Progenitor cell of endocrine pancreas (in vitro differentiated cells): Measurements from ENCODE around the gene LRRC8A. TPM values are rescaled to one million over a fixed set of nuclear protein-coding genes. Genes with fewer than 3 reads are reported as not detected.
A peak's percentile ranks its signal among the peaks of the same experiment; 100 is the strongest.
"Not testable (repeated sequence)": the region's sequence is repeated elsewhere in the genome, so short reads cannot be mapped to it uniquely, and the experiment has no call there.

Source experiments
- DNase-seq: peaks from one replicate; pipeline ENCODE4 v3.0.0; 2021; ENCODE audit warnings: low spot score; ENCODE audit not compliant: unreplicated experiment
- H3K27ac Mint-ChIP-seq: 2 replicates; pipeline ENCODE4 v1.8.0; 2021; ENCODE audit warnings: mild to moderate bottlenecking, moderate library complexity, mixed read lengths
- H3K27me3 Mint-ChIP-seq: 2 replicates; pipeline ENCODE4 v1.8.0; 2021; ENCODE audit warnings: mixed read lengths
- H3K36me3 Mint-ChIP-seq: 2 replicates; pipeline ENCODE4 v1.8.0; 2022; ENCODE audit warnings: mixed read lengths; ENCODE audit not compliant: insufficient read depth
- H3K4me1 Mint-ChIP-seq: 2 replicates; pipeline ENCODE4 v1.8.0; 2021; ENCODE audit warnings: low read depth, mixed read lengths
- H3K4me3 Mint-ChIP-seq: 2 replicates; pipeline ENCODE4 v1.8.0; 2021; ENCODE audit warnings: low read depth, mild to moderate bottlenecking, moderate library complexity, mixed read lengths
- H3K9me3 Mint-ChIP-seq: 2 replicates; pipeline ENCODE4 v1.8.0; 2021; ENCODE audit warnings: low read depth, mixed read lengths
- CTCF ChIP-seq: fragments of 200-600 bp; sonication (generic); IDR thresholded peaks from one replicate; pipeline ENCODE4 v1.5.0; 2021; ENCODE audit warnings: antibody characterized with exemption, mild to moderate bottlenecking; ENCODE audit not compliant: unreplicated experiment
- total RNA-seq: library from RNA; stranded (reverse); gene quantifications from 2 replicates; pipeline ENCODE4 v1.2.1, GENCODE V29; 2021

LRRC8A gene
- total RNA-seq, 1 donor from 2014 or later = 38.2 TPM

GRCh38 chr9:128838338-128838737 is 43.6 kb upstream of the LRRC8A start:
- no peak for DNase-seq
- H3K9me3 Mint-ChIP-seq = no peaks in the 10 kb centered on the region
- H3K27me3 Mint-ChIP-seq = no peaks in the 10 kb centered on the region

GRCh38 chr9:128840524-128840923 is 41.4 kb upstream of the LRRC8A start:
- no peak for DNase-seq
- Mint-ChIP-seq H3K4me1 (peaks cover 14% of the 10 kb centered on the region), H3K27me3 (no peaks in the 10 kb centered on the region), H3K27ac (no peak overlapping the region), H3K9me3 (no peaks in the 10 kb centered on the region), H3K36me3 (peaks cover 5% of the 10 kb centered on the region), H3K4me3 (no peak overlapping the region)
- no peak for TF ChIP-seq CTCF

More at GRCh38 chr9:128838338-128838737, 43.6 kb upstream of the LRRC8A start:
- H3K36me3 Mint-ChIP-seq = peaks cover 8% of the 10 kb centered on the region
- no peak for TF ChIP-seq CTCF
- peak overlapping the region; percentile 75 for H3K27ac Mint-ChIP-seq
- H3K4me3 Mint-ChIP-seq = no peak overlapping the region
- H3K4me1 Mint-ChIP-seq = peaks cover 6% of the 10 kb centered on the region

- DNase-seq = no peak
- H3K27me3 Mint-ChIP-seq = no peaks in the 10 kb centered on the region
- H3K36me3 Mint-ChIP-seq = peaks cover 5% of the 10 kb centered on the region
- no peaks in the 10 kb centered on the region for H3K9me3 Mint-ChIP-seq
- peaks cover 16% of the 10 kb centered on the region for H3K4me1 Mint-ChIP-seq
- H3K27ac Mint-ChIP-seq = no peak overlapping the region
- no peak for TF ChIP-seq CTCF
- H3K4me3 Mint-ChIP-seq = no peak overlapping the region
These were observed 40.0 kb upstream of the LRRC8A start for GRCh38 chr9:128841694-128842492.

GRCh38 chr9:128843171-128843570 is 38.8 kb upstream of the LRRC8A start:
- peaks cover 17% of the 10 kb centered on the region for H3K4me1 Mint-ChIP-seq
- H3K9me3 Mint-ChIP-seq, H3K27ac Mint-ChIP-seq, H3K36me3 Mint-ChIP-seq, DNase-seq, H3K27me3 Mint-ChIP-seq, H3K4me3 Mint-ChIP-seq: not testable (repeated sequence)

GRCh38 chr9:128845186-128845931 is 36.6 kb upstream of the LRRC8A start:
- Mint-ChIP-seq H3K9me3 (peaks cover 10% of the 10 kb centered on the region), H3K36me3 (peaks cover 8% of the 10 kb centered on the region), H3K4me1 (peaks cover 13% of the 10 kb centered on the region), H3K27me3 (no peaks in the 10 kb centered on the region), H3K4me3 (no peak overlapping the region), H3K27ac (peak overlapping the region; percentile 18)
- TF ChIP-seq CTCF = peak; percentile 30
- no peak for DNase-seq
